Osteoblast (primary cell): ENCODE data around the gene ADPRM. TPM values are rescaled to one million over a fixed set of nuclear protein-coding genes. Genes with fewer than 3 reads are reported as not detected.

Source experiments
- DNase-seq: peaks from one replicate; pipeline ENCODE4 v3.0.0; 2011; ENCODE audit warnings: low spot score, mixed read lengths; ENCODE audit not compliant: insufficient read length; ENCODE audit errors: missing footprints
- H2AFZ ChIP-seq: 2 replicates; pipeline ENCODE4 v1.6.0; 2011; ENCODE audit warnings: mild to moderate bottlenecking, low read length
- H3K27ac ChIP-seq: 2 replicates; pipeline ENCODE4 v1.5.1; 2011; ENCODE audit warnings: mild to moderate bottlenecking, low read depth, low read length, moderate library complexity
- H3K27me3 ChIP-seq: 2 replicates; pipeline ENCODE4 v1.6.0; 2012; ENCODE audit warnings: mild to moderate bottlenecking, control low read depth, inconsistent platforms, low read length, moderate library complexity; ENCODE audit not compliant: insufficient read depth
- H3K36me3 ChIP-seq: 2 replicates; pipeline ENCODE4 v1.5.1; 2011; ENCODE audit warnings: mild to moderate bottlenecking, low read length, control low read depth, moderate library complexity; ENCODE audit not compliant: insufficient read depth
- H3K4me1 ChIP-seq: 2 replicates; pipeline ENCODE4 v1.5.1; 2011; ENCODE audit warnings: mild to moderate bottlenecking, low read length, control low read depth, moderate library complexity; ENCODE audit not compliant: insufficient read depth
- H3K4me2 ChIP-seq: 2 replicates; pipeline ENCODE4 v1.6.0; 2011; ENCODE audit warnings: mild to moderate bottlenecking, low read length; ENCODE audit not compliant: insufficient read depth
- H3K4me3 ChIP-seq: fragments of 200-600 bp; sonication (generic); 3 replicates; pipeline ENCODE4 v1.5.1; 2012; ENCODE audit warnings: mild to moderate bottlenecking, low read length, inconsistent platforms; ENCODE audit not compliant: insufficient read depth
- H3K79me2 ChIP-seq: 2 replicates; pipeline ENCODE4 v1.6.0; 2012; ENCODE audit warnings: mild to moderate bottlenecking, low read length, control low read depth, inconsistent platforms; ENCODE audit not compliant: insufficient read depth
- H3K9me3 ChIP-seq: 2 replicates; pipeline ENCODE4 v1.5.1; 2011; ENCODE audit warnings: low read depth, low read length, control low read depth
- H4K20me1 ChIP-seq: 2 replicates; pipeline ENCODE4 v1.6.0; 2012; ENCODE audit warnings: mild to moderate bottlenecking, low read length, control low read depth; ENCODE audit not compliant: insufficient read depth
- CTCF ChIP-seq: IDR thresholded peaks from 2 replicates; pipeline ENCODE4 v1.5.1; 2011; ENCODE audit warnings: mild to moderate bottlenecking, low read depth, low read length, moderate library complexity; ENCODE audit errors: extremely low read depth
- total RNA-seq: library from RNA; depleted of rRNA; stranded (reverse); fragments of >200 nt; gene quantifications from 2 replicates; pipeline ENCODE4 v1.2.3, GENCODE V29; 2012

The ADPRM gene
- total RNA-seq, 1 donor = 17.4 TPM

DNA sequence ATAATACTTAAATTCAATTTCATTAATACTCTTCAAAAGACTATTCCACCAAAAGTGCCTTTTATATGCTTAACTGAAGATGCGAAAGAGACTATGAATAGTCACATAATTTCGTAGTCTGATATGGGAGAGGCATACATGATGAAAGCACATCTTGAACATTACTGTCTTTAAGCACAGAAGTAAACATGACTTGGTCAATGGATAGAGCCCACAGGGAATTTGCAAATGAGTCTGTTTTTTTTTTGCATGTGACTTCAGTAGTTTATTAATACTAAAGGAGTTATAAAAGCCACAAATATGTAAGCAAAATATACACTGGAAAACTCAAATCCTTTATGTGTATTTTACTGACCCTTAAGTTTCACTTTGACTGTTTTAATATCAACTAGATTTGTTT, 15.9 kb downstream of the ADPRM start:
- Histone ChIP-seq H3K9me3 (no peaks in the 10 kb centered on the region), H4K20me1 (no peaks in the 10 kb centered on the region), H3K4me3 (no peak overlapping the region), H3K79me2 (no peaks in the 10 kb centered on the region), H3K36me3 (peaks cover 34% of the 10 kb centered on the region), H3K27me3 (no peaks in the 10 kb centered on the region), H3K27ac (no peak overlapping the region), H3K4me1 (no peaks in the 10 kb centered on the region), H3K4me2 (no peak overlapping the region), H2AFZ (no peak overlapping the region)
- no peak for DNase-seq
- no peak for TF ChIP-seq CTCF

DNA sequence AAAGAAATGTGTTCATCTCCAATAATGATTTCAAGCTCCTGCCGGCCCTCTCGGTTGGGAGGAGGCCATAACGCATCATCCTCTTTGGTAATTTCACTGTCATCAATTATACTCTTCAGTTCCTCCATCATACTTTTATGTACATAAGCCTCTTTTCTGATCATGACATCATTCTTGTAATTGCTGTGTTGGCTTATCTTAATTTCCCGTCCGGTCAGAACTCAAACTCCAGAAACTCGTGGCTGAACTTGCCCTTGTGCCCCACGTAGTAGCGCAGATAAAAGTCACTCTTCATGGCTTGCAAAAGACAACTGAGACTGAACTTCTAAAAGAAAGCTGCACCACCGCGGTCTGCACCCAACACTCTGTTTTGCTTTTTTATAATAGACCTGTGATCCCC, 18.8 kb downstream of the ADPRM start:
- no peak for TF ChIP-seq CTCF
- Histone ChIP-seq H3K36me3 (peaks cover 15% of the 10 kb centered on the region), H3K79me2 (no peaks in the 10 kb centered on the region), H3K27ac (no peak overlapping the region), H3K27me3 (no peaks in the 10 kb centered on the region), H4K20me1 (no peaks in the 10 kb centered on the region), H3K4me3 (no peak overlapping the region), H3K9me3 (no peaks in the 10 kb centered on the region), H3K4me2 (no peak overlapping the region), H3K4me1 (no peaks in the 10 kb centered on the region), H2AFZ (no peak overlapping the region)
- DNase-seq = no peak

- Histone ChIP-seq H3K4me1 (no peaks in the 10 kb centered on the region), H2AFZ (no peak overlapping the region), H3K27ac (no peak overlapping the region), H3K4me3 (no peak overlapping the region), H3K79me2 (no peaks in the 10 kb centered on the region), H3K27me3 (no peaks in the 10 kb centered on the region), H4K20me1 (no peaks in the 10 kb centered on the region), H3K4me2 (no peak overlapping the region), H3K9me3 (no peaks in the 10 kb centered on the region), H3K36me3 (no peaks in the 10 kb centered on the region)
- TF ChIP-seq CTCF = no peak
- DNase-seq = no peak
Measured at GRCh38 chr17:10718547-10718946, 21.2 kb downstream of the ADPRM start.

- H3K4me3 ChIP-seq = no peak overlapping the region
- peaks cover 5% of the 10 kb centered on the region for H3K36me3 ChIP-seq
- no peak overlapping the region for H3K27ac ChIP-seq
- TF ChIP-seq CTCF = no peak
- no peak overlapping the region for H2AFZ ChIP-seq
- no peak overlapping the region for H3K4me2 ChIP-seq
- no peaks in the 10 kb centered on the region for H3K79me2 ChIP-seq
- DNase-seq = no peak
- no peaks in the 10 kb centered on the region for H3K4me1 ChIP-seq
- H3K9me3 ChIP-seq = no peaks in the 10 kb centered on the region
- H3K27me3 ChIP-seq = no peaks in the 10 kb centered on the region
- H4K20me1 ChIP-seq = no peaks in the 10 kb centered on the region
Measured at GRCh38 chr17:10724546-10725195, 27.3 kb downstream of the ADPRM start.
